H1 (cell line): Measurements from ENCODE around the gene TRIM38. TPM values are rescaled to one million over a fixed set of nuclear protein-coding genes. Genes with fewer than 3 reads are reported as not detected.

ENCODE experiments used
- CTCF ChIA-PET: fragments of 300-600 bp; sonication (Branson Sonifier 250); formaldehyde crosslinking; loops from one replicate; lab custom pipeline; 2021; ENCODE audit not compliant: partially characterized antibody; lab: Charles Lee
- POLR2A ChIA-PET: fragments of 300-600 bp; sonication (Branson Sonifier 250); formaldehyde crosslinking; loops from one replicate; lab custom pipeline; 2021; ENCODE audit warnings: inconsistent platforms; ENCODE audit not compliant: partially characterized antibody; lab: Charles Lee
- DNase-seq, 2 experiments: peaks; one replicate each; pipeline versions ENCODE4 v3.0.0 to v3.0.0-alpha.2; 2010 to 2022; ENCODE audit warnings: low spot score in 2 of 2, low read depth in 1 of 2, mixed read lengths in 1 of 2
- FAIRE-seq: peaks from 2 replicates; lab custom pipeline; 2011; peaks lifted over from hg19 to GRCh38; lab: Jason Lieb, UNC
- H2AFZ ChIP-seq: 2 replicates; pipeline ENCODE4 v1.8.1; 2012; ENCODE audit warnings: low read length, inconsistent platforms
- H2AK5ac ChIP-seq: 2 replicates; pipeline ENCODE4 v1.6.1; 2013; ENCODE audit warnings: low read depth, low read length
- H2BK120ac ChIP-seq: replicated peaks from 2 replicates; pipeline ENCODE3; 2013; ENCODE audit warnings: low read depth, low read length, inconsistent platforms
- H2BK12ac ChIP-seq: 2 replicates; pipeline ENCODE4 v1.6.1; 2013; ENCODE audit warnings: low read depth, low read length
- H2BK15ac ChIP-seq: 2 replicates; pipeline ENCODE4 v1.6.1; 2013; ENCODE audit warnings: low read length
- H2BK20ac ChIP-seq: 2 replicates; pipeline ENCODE4 v1.6.1; 2013; ENCODE audit warnings: low read length
- H2BK5ac ChIP-seq: 2 replicates; pipeline ENCODE4 v1.6.1; 2013; ENCODE audit warnings: low read depth, low read length
- H3K14ac ChIP-seq: 2 replicates; pipeline ENCODE4 v1.6.1; 2013; ENCODE audit warnings: inconsistent platforms; ENCODE audit not compliant: insufficient read length
- H3K18ac ChIP-seq: 2 replicates; pipeline ENCODE4 v1.6.1; 2013; ENCODE audit warnings: low read length; ENCODE audit errors: extremely low read depth
- H3K23ac ChIP-seq: 2 replicates; pipeline ENCODE4 v1.6.1; 2013; ENCODE audit warnings: inconsistent platforms; ENCODE audit not compliant: insufficient read length
- H3K23me2 ChIP-seq: 2 replicates; pipeline ENCODE4 v1.6.1; 2013; ENCODE audit warnings: low read depth, low read length
- H3K27ac ChIP-seq: 2 replicates; pipeline ENCODE4 v1.6.1; 2011; ENCODE audit warnings: low read depth, low read length, inconsistent platforms
- H3K27me3 ChIP-seq, 4 experiments: replicated peaks in 1 of 4; 1 replicate in 1 of 4; 2 replicates in 3 of 4; pipeline versions ENCODE4 v1.6.1 to v1.8.1; 2011 to 2013; ENCODE audit warnings: low read length in 3 of 4, mild to moderate bottlenecking in 3 of 4, inconsistent platforms in 2 of 4, mixed read lengths in 2 of 4, moderate library complexity in 1 of 4; ENCODE audit not compliant: control insufficient read depth in 3 of 4, insufficient read depth in 3 of 4; ENCODE audit errors: extremely low read depth in 1 of 4
- H3K36me3 ChIP-seq, 4 experiments: 2 replicates each; pipeline versions ENCODE4 v1.6.1 to v1.8.1; 2011 to 2013; ENCODE audit warnings: mild to moderate bottlenecking in 4 of 4, low read length in 3 of 4, moderate library complexity in 2 of 4, control low read depth in 1 of 4, inconsistent platforms in 1 of 4; ENCODE audit not compliant: insufficient read depth in 4 of 4, control insufficient read depth in 2 of 4
- H3K4ac ChIP-seq: replicated peaks from 2 replicates; pipeline ENCODE3; 2013; ENCODE audit warnings: low read length, low read depth, mixed read lengths, inconsistent platforms; ENCODE audit not compliant: insufficient read length
- H3K4me1 ChIP-seq, 4 experiments: replicated peaks in 1 of 4; 1 replicate in 1 of 4; 2 replicates in 3 of 4; pipeline versions ENCODE4 v1.6.1 to v1.8.1; 2011 to 2013; ENCODE audit warnings: low read length in 3 of 4, inconsistent platforms in 2 of 4, mixed read lengths in 1 of 4; ENCODE audit not compliant: insufficient read depth in 4 of 4, control insufficient read depth in 3 of 4
- H3K4me2 ChIP-seq, 2 experiments: 2 replicates each; pipeline versions ENCODE4 v1.6.1 to v1.8.1; 2011 to 2013; ENCODE audit warnings: low read depth in 2 of 2, low read length in 2 of 2, control low read depth in 1 of 2, inconsistent platforms in 1 of 2, mild to moderate bottlenecking in 1 of 2; ENCODE audit not compliant: insufficient read depth in 1 of 2
- H3K4me3 ChIP-seq, 4 experiments: fragments of 200-600, 300-600 bp in 1 of 4; sonication (generic), shearing (Covaris generic), sonication (Bioruptor Twin) in 1 of 4; 2 replicates each; pipeline versions ENCODE4 v1.5.1 to v1.8.1; 2011 to 2016; ENCODE audit warnings: low read length in 4 of 4, low read depth in 3 of 4, control low read depth in 2 of 4, inconsistent platforms in 2 of 4, mild to moderate bottlenecking in 2 of 4, mixed read lengths in 1 of 4, moderate library complexity in 1 of 4; ENCODE audit not compliant: insufficient read depth in 2 of 4; ENCODE audit errors: extremely low read depth in 1 of 4
- H3K56ac ChIP-seq: replicated peaks from 2 replicates; pipeline ENCODE3; 2013; ENCODE audit warnings: low read depth, mild to moderate bottlenecking, mixed read lengths, low read length, inconsistent platforms; ENCODE audit not compliant: insufficient read length
- H3K79me1 ChIP-seq: 2 replicates; pipeline ENCODE4 v1.6.1; 2013; ENCODE audit warnings: low read depth, low read length, control low read depth
- H3K79me2 ChIP-seq, 2 experiments: 2 replicates each; pipeline versions ENCODE4 v1.6.1 to v1.8.1; 2012 to 2013; ENCODE audit warnings: low read length in 2 of 2, mild to moderate bottlenecking in 2 of 2, inconsistent platforms in 1 of 2; ENCODE audit not compliant: insufficient read depth in 2 of 2, control insufficient read depth in 1 of 2
- H3K9ac ChIP-seq, 4 experiments: replicated peaks in 1 of 4; 1 replicate in 1 of 4; 2 replicates in 3 of 4; pipeline versions ENCODE4 v1.6.1 to v1.8.1; 2011 to 2013; ENCODE audit warnings: low read depth in 3 of 4, low read length in 3 of 4, control low read depth in 2 of 4, mild to moderate bottlenecking in 2 of 4, moderate library complexity in 2 of 4, inconsistent platforms in 1 of 4; ENCODE audit errors: extremely low read depth in 1 of 4
- H3K9me3 ChIP-seq, 2 experiments: 2 replicates each; pipeline versions ENCODE4 v1.6.1 to v1.8.1; 2012 to 2013; ENCODE audit warnings: mild to moderate bottlenecking in 2 of 2, moderate library complexity in 2 of 2, control low read depth in 1 of 2, inconsistent platforms in 1 of 2, low read depth in 1 of 2, low read length in 1 of 2, mixed read lengths in 1 of 2; ENCODE audit not compliant: insufficient read depth in 2 of 2
- H4K20me1 ChIP-seq, 2 experiments: replicated peaks in 1 of 2; 2 replicates each; pipeline versions ENCODE3 to v1.8.1; 2011 to 2013; ENCODE audit warnings: inconsistent platforms in 2 of 2, low read length in 2 of 2, mild to moderate bottlenecking in 1 of 2; ENCODE audit not compliant: insufficient read depth in 2 of 2, control insufficient read depth in 1 of 2
- H4K5ac ChIP-seq: 2 replicates; pipeline ENCODE4 v1.6.1; 2013; ENCODE audit warnings: low read length, low read depth, mixed read lengths, inconsistent platforms; ENCODE audit not compliant: insufficient read length
- H4K8ac ChIP-seq: 2 replicates; pipeline ENCODE4 v1.8.0; 2013; ENCODE audit warnings: mild to moderate bottlenecking, moderate library complexity, low read length, inconsistent platforms; ENCODE audit not compliant: insufficient read depth; ENCODE audit errors: extremely low read depth
- H4K91ac ChIP-seq: replicated peaks from 2 replicates; pipeline ENCODE3; 2013; ENCODE audit warnings: low read length, mixed read lengths, inconsistent platforms; ENCODE audit not compliant: insufficient read length
- WGBS, 2 experiments: shearing (Covaris generic) in 1 of 2; methylation state at CpG; one replicate each; pipeline versions ENCODE4 v1.1.6 to v1.1.7; 2013 to 2015; ENCODE audit warnings: low lambda C conversion rate in 2 of 2, mixed read lengths in 2 of 2, inconsistent platforms in 1 of 2, low coverage in 1 of 2, missing lambda C conversion rate in 1 of 2; ENCODE audit not compliant: insufficient replicate concordance in 2 of 2, insufficient coverage in 1 of 2, insufficient read length in 1 of 2; ENCODE audit errors: extremely low coverage in 1 of 2, missing lambda C conversion rate in 1 of 2; 5-methylcytosine and 5-hydroxymethylcytosine counted together
- polyA plus RNA-seq, 7 experiments: library from polyadenylated mRNA; depleted of rRNA in 3 of 7; stranded (reverse) in 5 of 7; unstranded in 2 of 7; fragments of >200 nt in 5 of 7; fragments of 200-250 nt in 2 of 7; gene quantifications; 1 replicate in 5 of 7; 2 replicates in 1 of 7; 4 replicates in 1 of 7; pipeline versions ENCODE4 v1.2.1 to v1.2.3, GENCODE V29; 2011 to 2013; ENCODE audit warnings: missing spikeins in 2 of 7, mixed read lengths in 2 of 7
- total RNA-seq: library from RNA; stranded (reverse); fragmentation: NEBNext Ultra II Directional; extraction: Animal tissue kit (Norgen Biotek cat#: 25700); gene quantifications from 2 replicates; pipeline ENCODE4 v1.2.1, GENCODE V29; 2021

The TRIM38 gene
- total and polyA plus RNA-seq, 2 of the 8 experiments (the other 6 are each of a cell fraction or from before 2014, with no cell fraction given): 0.43 to 0.56 TPM

DNA sequence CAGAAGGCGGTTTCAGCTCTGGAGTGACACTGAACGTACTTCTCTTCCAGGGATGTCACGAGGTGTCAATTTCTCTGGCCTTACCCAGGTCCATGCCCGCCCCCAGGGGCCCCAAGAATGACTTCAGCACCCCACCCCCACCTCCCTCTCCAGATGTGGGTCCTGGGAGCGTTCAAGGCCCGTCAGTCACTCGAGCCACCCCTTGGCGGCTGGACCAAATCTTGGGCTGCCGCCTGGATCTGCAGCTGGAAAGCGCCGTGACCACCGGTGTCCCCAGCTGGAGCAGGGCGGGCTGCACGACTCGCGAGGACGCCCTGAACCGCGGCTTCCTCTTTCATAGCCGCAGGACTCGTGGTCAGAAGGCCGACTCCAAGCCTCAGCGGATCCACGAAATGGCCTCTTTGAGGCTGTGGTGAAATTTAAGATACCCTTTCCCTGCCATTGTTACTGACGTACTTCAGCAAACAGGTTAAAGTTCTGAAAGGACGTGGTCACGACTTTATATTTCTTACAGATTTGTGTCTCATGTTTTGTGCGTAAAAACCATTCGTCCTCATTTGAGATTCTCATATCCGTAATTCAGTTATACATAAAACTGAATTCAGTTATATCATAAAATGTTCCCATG is 29.3 kb downstream of the TRIM38 start:
- H3K23me2 ChIP-seq: peaks cover 4% of the 10 kb centered on the region
- H2AFZ ChIP-seq: peak overlapping the region; percentile 27; the same call in 1 of the 2 replicates
- peak overlapping the region; percentile 41 to 81 (median 68) for H3K4me3 ChIP-seq
- H3K9ac ChIP-seq: peak overlapping the region in 2 of 4 experiments; percentile 56; a peak in 3 of 7 replicates
- H3K18ac ChIP-seq: peak overlapping the region; percentile 89
- H3K9me3 ChIP-seq: no peaks in the 10 kb centered on the region
- POLR2A ChIA-PET: interaction anchor here (0.6 to 4.3 kb wide), 12 partner anchors 10 to 166 kb away, joined by 3 to 36 read pairs (median 4); a partner anchor contains a TSS
- no peak overlapping the region for H2BK5ac ChIP-seq
- H3K79me1 ChIP-seq: no peaks in the 10 kb centered on the region
- H3K56ac ChIP-seq: no peak overlapping the region
- no peak overlapping the region for H2AK5ac ChIP-seq
- H4K91ac ChIP-seq: no peak overlapping the region
- 4% methylated on average over 30 of the region's 30 CpGs; no CpG with 5 or more reads in 1 of the 2 experiments for WGBS, 2 experiments
- no peak overlapping the region for H3K23ac ChIP-seq
- no peak overlapping the region for H3K14ac ChIP-seq
- H4K20me1 ChIP-seq: no peaks in the 10 kb centered on the region
- peak overlapping the region; percentile 80 to 88 for H3K4me2 ChIP-seq
- peak; percentile 10 to 67 for DNase-seq
- peaks cover 0 to 8% (median 5%) of the 10 kb centered on the region in 4 experiments; a peak in 4 of 7 replicates for H3K4me1 ChIP-seq
- H2BK12ac ChIP-seq: peak overlapping the region; percentile 77; the same call in 1 of the 2 replicates
- H3K27ac ChIP-seq: no peak overlapping the region
- no peaks in the 10 kb centered on the region for H3K79me2 ChIP-seq
- H2BK15ac ChIP-seq: no peak overlapping the region
- H3K4ac ChIP-seq: peak overlapping the region; percentile 27
- H2BK20ac ChIP-seq: no peak overlapping the region
- H4K5ac ChIP-seq: peak overlapping the region; percentile 57
- no peaks in the 10 kb centered on the region for H3K36me3 ChIP-seq
- CTCF ChIA-PET: interaction anchor here (0.6 to 2.1 kb wide), 20 partner anchors 9 to 872 kb away, joined by 3 to 12 read pairs (median 4); partner anchors contain the start of gene TRIM38
- no peak for FAIRE-seq
- H3K27me3 ChIP-seq: no peaks in the 10 kb centered on the region
- H2BK120ac ChIP-seq: no peak overlapping the region
- H4K8ac ChIP-seq: no peak overlapping the region
